ENCODE results near the gene IFI30. TPM values are rescaled to one million over a fixed set of nuclear protein-coding genes. Genes with fewer than 3 reads are reported as not detected.
"Not testable (repeated sequence)": the region's sequence is repeated elsewhere in the genome, so short reads cannot be mapped to it uniquely, and the experiment has no call there.

IFI30 gene
- total RNA-seq, 1 donor from 2014 or later: 0.36 TPM

- H3K4me1 Mint-ChIP-seq: peaks cover 22% of the 10 kb centered on the region
- DNase-seq (ENCODE audit: low spot score in 2 of 2, unreplicated experiment in 2 of 2): no peak
- TF ChIP-seq CTCF (IDR thresholded peaks at IDR 0.05; ENCODE audit: unreplicated experiment): no peak
- peaks cover 2% of the 10 kb centered on the region for H3K36me3 Mint-ChIP-seq
- peaks cover 3% of the 10 kb centered on the region for H3K27me3 Mint-ChIP-seq (ENCODE audit: low read depth)
- peak overlapping the region; percentile 91 for H3K4me3 Mint-ChIP-seq
- H3K27ac Mint-ChIP-seq: peak overlapping the region; percentile 99
- no peaks in the 10 kb centered on the region for H3K9me3 Mint-ChIP-seq
Measured at GRCh38 chr19:18206018-18206417, 32.4 kb downstream of the IFI30 start.

- Mint-ChIP-seq H3K27ac (peak overlapping the region; percentile 25), H3K36me3 (no peaks in the 10 kb centered on the region), H3K9me3 (no peaks in the 10 kb centered on the region), H3K4me3 (no peak overlapping the region), H3K27me3 (ENCODE audit: low read depth) (peaks cover 7% of the 10 kb centered on the region), H3K4me1 (peaks cover 13% of the 10 kb centered on the region)
- TF ChIP-seq CTCF (IDR thresholded peaks at IDR 0.05; ENCODE audit: unreplicated experiment): peak; percentile 56
- no peak for DNase-seq (ENCODE audit: low spot score in 2 of 2, unreplicated experiment in 2 of 2)
Measured at GRCh38 chr19:18208098-18208951, 34.7 kb downstream of the IFI30 start.

GRCh38 chr19:18209912-18210311, 36.3 kb downstream of the IFI30 start:
- not testable (repeated sequence) for H3K27me3 Mint-ChIP-seq (ENCODE audit: low read depth)

GRCh38 chr19:18211683-18212082, 38.1 kb downstream of the IFI30 start:
- Mint-ChIP-seq H3K27ac (no peak overlapping the region), H3K4me1 (peaks cover 6% of the 10 kb centered on the region), H3K9me3 (no peaks in the 10 kb centered on the region), H3K36me3 (no peaks in the 10 kb centered on the region), H3K27me3 (ENCODE audit: low read depth) (peaks cover 7% of the 10 kb centered on the region), H3K4me3 (no peak overlapping the region)
- no peak for DNase-seq (ENCODE audit: low spot score in 2 of 2, unreplicated experiment in 2 of 2)
- no peak for TF ChIP-seq CTCF (IDR thresholded peaks at IDR 0.05; ENCODE audit: unreplicated experiment)

More at GRCh38 chr19:18209912-18210311, 36.3 kb downstream of the IFI30 start:
- not testable (repeated sequence) for H3K4me1 Mint-ChIP-seq; H3K27ac Mint-ChIP-seq; H3K4me3 Mint-ChIP-seq; DNase-seq (ENCODE audit: low spot score in 2 of 2, unreplicated experiment in 2 of 2); H3K36me3 Mint-ChIP-seq; H3K9me3 Mint-ChIP-seq

GRCh38 chr19:18214779-18215433, 41.3 kb downstream of the IFI30 start:
- Mint-ChIP-seq H3K9me3 (no peaks in the 10 kb centered on the region), H3K27me3 (ENCODE audit: low read depth) (peaks cover 13% of the 10 kb centered on the region), H3K36me3 (no peaks in the 10 kb centered on the region), H3K27ac (no peak overlapping the region), H3K4me1 (no peaks in the 10 kb centered on the region), H3K4me3 (no peak overlapping the region)
- no peak for TF ChIP-seq CTCF (IDR thresholded peaks at IDR 0.05; ENCODE audit: unreplicated experiment)
- no peak for DNase-seq (ENCODE audit: low spot score in 2 of 2, unreplicated experiment in 2 of 2)

- no peak overlapping the region for H3K4me3 Mint-ChIP-seq
- H3K36me3 Mint-ChIP-seq: no peaks in the 10 kb centered on the region
- H3K4me1 Mint-ChIP-seq: peaks cover 3% of the 10 kb centered on the region
- no peak overlapping the region for H3K27ac Mint-ChIP-seq
- no peak for DNase-seq (ENCODE audit: low spot score in 2 of 2, unreplicated experiment in 2 of 2)
- peaks cover 19% of the 10 kb centered on the region for H3K27me3 Mint-ChIP-seq (ENCODE audit: low read depth)
- H3K9me3 Mint-ChIP-seq: no peaks in the 10 kb centered on the region
- TF ChIP-seq CTCF (IDR thresholded peaks at IDR 0.05; ENCODE audit: unreplicated experiment): no peak
Measured at GRCh38 chr19:18216789-18217188, 43.2 kb downstream of the IFI30 start.
